K562 (cell line): ENCODE measurements around the gene DTX4. TPM values are rescaled to one million over a fixed set of nuclear protein-coding genes. Genes with fewer than 3 reads are reported as not detected.

Experiments used
- ATAC-seq: fragments of 200-7000 bp; cut with Tn5 transposase; 3 replicates; pipeline ENCODE4 v1.9.1; 2020; ENCODE audit warnings: moderate library complexity
- BruUV-seq: library from RNA; stranded (reverse); fragments of 400-500 nt; replicated peaks from 2 replicates; lab custom pipeline; 2021; lab: Mats Ljungman, UMichigan
- CTCF ChIA-PET: fragments of 300-600 bp; formaldehyde crosslinking; extraction: SDS; loops from one replicate; lab custom pipeline; 2021; ENCODE audit warnings: low intra/inter-chr PET ratio; lab: Yijun Ruan, JAX
- POLR2A ChIA-PET: fragments of 300-600, 350-650 bp; sonication (Branson Sonifier 250); formaldehyde crosslinking; extraction: SDS; loops from one replicate; lab custom pipeline; 2021; ENCODE audit warnings: antibody characterized with exemption, inconsistent platforms; lab: Yijun Ruan, JAX
- DNase-seq, 4 experiments: peaks; one replicate each; pipeline versions ENCODE4 v3.0.0 to v3.0.0-alpha.2; 2011 to 2018; ENCODE audit warnings: low spot score in 3 of 4, mixed read lengths in 3 of 4; ENCODE audit errors: extremely low read depth in 1 of 4
- FAIRE-seq: peaks from 2 replicates; lab custom pipeline; 2011; peaks lifted over from hg19 to GRCh38; lab: Jason Lieb, UNC
- H2AFZ ChIP-seq: 2 replicates; pipeline ENCODE4 v1.6.0; 2011; ENCODE audit warnings: low read depth, low read length, control low read depth, inconsistent platforms
- H3K27ac ChIP-seq: fragments of 200-600 bp; 3 replicates; pipeline ENCODE4 v1.8.0; 2011; ENCODE audit warnings: low read depth, mild to moderate bottlenecking, control low read depth, inconsistent platforms, low read length, moderate library complexity, mixed read lengths; ENCODE audit errors: extremely low read depth
- H3K27me3 ChIP-seq, 2 experiments: fragments of 300-600 bp in 1 of 2; 2 replicates in 1 of 2; 3 replicates in 1 of 2; pipeline versions ENCODE4 v1.6.0 to v1.8.0; 2011; ENCODE audit warnings: inconsistent platforms in 2 of 2, low read length in 2 of 2, mild to moderate bottlenecking in 1 of 2, mixed read lengths in 1 of 2, moderate library complexity in 1 of 2; ENCODE audit not compliant: control insufficient read depth in 2 of 2, insufficient read depth in 2 of 2
- H3K36me3 ChIP-seq: fragments of 300-600 bp; 3 replicates; pipeline ENCODE4 v1.8.0; 2011; ENCODE audit warnings: mild to moderate bottlenecking, low read length, inconsistent platforms; ENCODE audit not compliant: control insufficient read depth, insufficient read depth
- H3K4me1 ChIP-seq, 2 experiments: fragments of 200-600 bp in 1 of 2; replicated peaks in 1 of 2; 2 replicates in 1 of 2; 3 replicates in 1 of 2; pipeline versions ENCODE4 v1.5.1 to v1.8.0; 2011; ENCODE audit warnings: inconsistent platforms in 2 of 2, low read length in 2 of 2, mild to moderate bottlenecking in 1 of 2, mixed read lengths in 1 of 2, moderate library complexity in 1 of 2; ENCODE audit not compliant: control insufficient read depth in 2 of 2, insufficient read depth in 2 of 2
- H3K4me2 ChIP-seq: 2 replicates; pipeline ENCODE4 v1.6.1; 2011; ENCODE audit warnings: low read length, control low read depth, inconsistent platforms, mixed read lengths; ENCODE audit not compliant: insufficient read depth
- H3K4me3 ChIP-seq: fragments of 200-600 bp; sonication (generic), shearing (Covaris generic); 2 replicates; pipeline ENCODE4 v1.5.1; 2016; ENCODE audit warnings: control low read depth, inconsistent platforms
- H3K79me2 ChIP-seq: fragments of 200-600 bp; 3 replicates; pipeline ENCODE4 v1.8.0; 2011; ENCODE audit warnings: low read length, inconsistent platforms; ENCODE audit not compliant: control insufficient read depth, insufficient read depth
- H3K9ac ChIP-seq, 2 experiments: 2 replicates each; pipeline versions ENCODE4 v1.6.0 to v1.6.1; 2011; ENCODE audit warnings: low read depth in 2 of 2, low read length in 2 of 2, control low read depth in 1 of 2, inconsistent platforms in 1 of 2, mild to moderate bottlenecking in 1 of 2, mixed read lengths in 1 of 2; ENCODE audit not compliant: insufficient read depth in 1 of 2
- H3K9me1 ChIP-seq: one replicate; pipeline ENCODE4 v1.6.0; 2011; ENCODE audit warnings: inconsistent platforms, mild to moderate bottlenecking, low read length, moderate library complexity; ENCODE audit not compliant: control insufficient read depth, insufficient read depth
- H3K9me3 ChIP-seq: replicated peaks from 2 replicates; pipeline ENCODE4 v1.5.1; 2011; ENCODE audit warnings: low read depth, low read length, inconsistent platforms; ENCODE audit not compliant: control insufficient read depth, insufficient read depth
- H4K20me1 ChIP-seq: replicated peaks from 2 replicates; pipeline ENCODE4 v1.6.1; 2011; ENCODE audit warnings: low read length, inconsistent platforms, mixed read lengths; ENCODE audit not compliant: control insufficient read depth, insufficient read depth
- KAT7 ChIP-seq: sonication (generic); formaldehyde crosslinking; IDR thresholded peaks from 2 replicates; pipeline ENCODE4 v1.8.0; 2022; ENCODE audit warnings: missing genetic modification reagents, mild to moderate bottlenecking, borderline replicate concordance
- ZNF41 ChIP-seq: fragments of 250-450 bp; sonication (Bioruptor Pico); conservative IDR thresholded peaks from 2 replicates; pipeline ENCODE4 v1.4.0; 2020; ENCODE audit warnings: mild to moderate bottlenecking
- ZNF644 ChIP-seq: fragments of 200-800 bp; sonication (Bioruptor generic); IDR thresholded peaks from 2 replicates; pipeline ENCODE4 v1.6.1; 2016; ENCODE audit warnings: low read depth, missing genetic modification characterization, missing compliant biosample characterization
- WGBS: fragments of 100-300 bp; shearing (Covaris generic); methylation state at CpG from one replicate; pipeline ENCODE4 v1.1.6; 2016; ENCODE audit warnings: low coverage, mixed read lengths; ENCODE audit not compliant: insufficient coverage; ENCODE audit errors: missing lambda C conversion rate; 5-methylcytosine and 5-hydroxymethylcytosine counted together
- in situ Hi-C: fragments of 300-500 bp; cut with MboI; formaldehyde crosslinking; loops from 4 replicates; pipeline ENCODE4 v1.15.0; 2018; ENCODE audit warnings: inconsistent platforms, mixed read lengths
- intact Hi-C: fragments of 100-400 bp; cut with micrococcal nuclease; formaldehyde crosslinking; loops from 2 replicates; pipeline ENCODE4 v1.14.2; 2022
- polyA plus RNA-seq, 8 experiments: library from polyadenylated mRNA; depleted of rRNA in 4 of 8; stranded (reverse) in 5 of 8; unstranded in 3 of 8; fragments of >200 nt; fragmentation: Nextera tagmentation in 2 of 8; fragmentation: Illumina TruSeq in 1 of 8; extraction: Ambion mirVana in 2 of 8; extraction: Trizol in 1 of 8; gene quantifications; 2 replicates each; pipeline versions ENCODE4 v1.2.1 to v1.2.3, GENCODE V29; 2011 to 2014; ENCODE audit warnings: inconsistent platforms in 1 of 8, missing spikeins in 1 of 8
- total RNA-seq, 7 experiments: library from RNA; depleted of rRNA in 6 of 7; stranded (reverse); fragments of >200 nt in 6 of 7; fragmentation: Illumina TruSeq in 2 of 7; extraction: Trizol in 2 of 7; gene quantifications; 2 replicates each; pipeline versions ENCODE4 v1.2.1 to v1.2.3, GENCODE V29; 2011 to 2021; ENCODE audit warnings: low replicate concordance in 1 of 7
- TF ChIP-seq, protein P1 (sequence below): fragments of 450-650 bp; IDR thresholded peaks from 2 replicates; pipeline ENCODE4 v1.6.1; 2017; ENCODE audit warnings: mild to moderate bottlenecking, moderate library complexity

The DTX4 gene
- total and polyA plus RNA-seq, 9 of the 15 experiments (the other 6 are each of a cell fraction or from before 2014, with no cell fraction given), result 0.03 to 0.47 (median 0.04) TPM; not detected in 4

DNA sequence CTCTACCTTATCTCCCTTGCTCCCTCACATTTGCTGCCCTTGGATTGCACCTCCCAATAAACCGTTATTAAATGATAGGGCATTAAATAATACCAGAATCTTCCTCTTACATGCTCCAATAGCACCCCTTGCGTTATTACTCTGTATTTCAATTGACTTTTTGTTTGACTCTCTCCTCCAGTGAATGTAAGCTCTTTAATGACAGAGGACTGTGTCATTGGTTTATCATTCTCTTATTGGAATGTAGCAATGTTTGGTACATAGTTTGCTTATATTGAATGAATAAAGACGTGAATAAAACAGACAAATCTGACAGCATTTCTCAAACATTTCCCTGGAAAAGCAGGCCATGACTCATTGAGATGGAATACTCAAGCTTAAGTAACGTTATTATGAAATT, 49.5 kb downstream of the DTX4 start (continued):
- TF ChIP-seq, protein P1, sequence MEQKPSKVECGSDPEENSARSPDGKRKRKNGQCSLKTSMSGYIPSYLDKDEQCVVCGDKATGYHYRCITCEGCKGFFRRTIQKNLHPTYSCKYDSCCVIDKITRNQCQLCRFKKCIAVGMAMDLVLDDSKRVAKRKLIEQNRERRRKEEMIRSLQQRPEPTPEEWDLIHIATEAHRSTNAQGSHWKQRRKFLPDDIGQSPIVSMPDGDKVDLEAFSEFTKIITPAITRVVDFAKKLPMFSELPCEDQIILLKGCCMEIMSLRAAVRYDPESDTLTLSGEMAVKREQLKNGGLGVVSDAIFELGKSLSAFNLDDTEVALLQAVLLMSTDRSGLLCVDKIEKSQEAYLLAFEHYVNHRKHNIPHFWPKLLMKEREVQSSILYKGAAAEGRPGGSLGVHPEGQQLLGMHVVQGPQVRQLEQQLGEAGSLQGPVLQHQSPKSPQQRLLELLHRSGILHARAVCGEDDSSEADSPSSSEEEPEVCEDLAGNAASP, result no peak

DNA sequence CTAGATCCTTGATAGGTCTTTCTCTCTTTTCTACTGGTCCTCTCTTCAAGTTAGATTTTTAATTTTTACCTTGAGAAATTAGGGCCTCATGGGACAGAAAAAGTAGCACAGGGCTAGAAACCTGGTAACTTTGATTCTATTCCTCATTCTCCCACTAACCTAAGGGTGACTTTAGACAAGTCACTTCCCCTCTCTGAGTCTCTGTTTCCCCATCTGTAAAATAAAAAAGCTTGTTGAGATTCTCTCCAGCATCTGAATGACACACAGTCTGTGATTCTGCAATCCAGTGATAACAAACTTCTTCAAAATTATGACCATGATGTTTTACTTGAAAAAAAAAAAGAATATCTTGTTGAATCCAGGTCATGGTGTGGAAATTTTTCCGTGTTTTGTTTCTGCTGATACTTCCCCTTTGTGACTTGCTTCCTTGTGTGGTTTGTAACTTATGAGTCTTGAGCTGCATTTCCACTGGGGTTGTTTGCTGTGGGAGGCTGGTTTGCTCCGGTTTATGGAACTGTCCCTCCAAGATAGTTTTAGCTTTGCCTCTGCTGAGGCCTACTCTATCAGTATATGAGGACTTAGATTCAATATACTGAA, 50.6 kb downstream of the DTX4 start:
- no peak overlapping the region for H3K27ac ChIP-seq
- intact Hi-C loops (no loop called here), in situ Hi-C loops (no loop called here)
- H3K36me3 ChIP-seq, result no peaks in the 10 kb centered on the region
- no peak overlapping the region for H3K4me2 ChIP-seq
- POLR2A ChIA-PET, result interaction anchor here (1.8 kb wide), 1 partner anchor 17 kb away, joined by 3 read pairs; no protein-coding TSS in a partner anchor
- no peaks in the 10 kb centered on the region for H3K79me2 ChIP-seq
- WGBS, result 4% methylated on average over 2 of the region's 2 CpGs
- ATAC-seq (no peak), FAIRE-seq (no peak), DNase-seq (no peak)
- no peaks in the 10 kb centered on the region for H3K4me1 ChIP-seq
- TF ChIP-seq KAT7 (CRISPR knock-in tag) (no peak), ZNF644 (no peak), ZNF41 (peak; percentile 91)
- CTCF ChIA-PET, result no interaction called here
- no TSS peak for BruUV-seq
- no peaks in the 10 kb centered on the region for H4K20me1 ChIP-seq
- H3K27me3 ChIP-seq, result no peaks in the 10 kb centered on the region
- no peaks in the 10 kb centered on the region for H3K9me3 ChIP-seq
- no peak overlapping the region for H3K4me3 ChIP-seq
- no peaks in the 10 kb centered on the region for H3K9me1 ChIP-seq
- no peak overlapping the region for H3K9ac ChIP-seq
- H2AFZ ChIP-seq, result no peak overlapping the region
